GM21360 (cell line): ENCODE measurements around the gene PITPNM3.
"Not testable (repeated sequence)": the region's sequence is repeated elsewhere in the genome, so short reads cannot be mapped to it uniquely, and the experiment has no call there.

Experiments used
- ATAC-seq: cut with Tn5 transposase; IDR thresholded peaks from one replicate; pipeline ENCODE4 v1.9.1; 2021; ENCODE audit warnings: mild to moderate bottlenecking, moderate library complexity; ENCODE audit not compliant: unreplicated experiment

PITPNM3 gene

DNA sequence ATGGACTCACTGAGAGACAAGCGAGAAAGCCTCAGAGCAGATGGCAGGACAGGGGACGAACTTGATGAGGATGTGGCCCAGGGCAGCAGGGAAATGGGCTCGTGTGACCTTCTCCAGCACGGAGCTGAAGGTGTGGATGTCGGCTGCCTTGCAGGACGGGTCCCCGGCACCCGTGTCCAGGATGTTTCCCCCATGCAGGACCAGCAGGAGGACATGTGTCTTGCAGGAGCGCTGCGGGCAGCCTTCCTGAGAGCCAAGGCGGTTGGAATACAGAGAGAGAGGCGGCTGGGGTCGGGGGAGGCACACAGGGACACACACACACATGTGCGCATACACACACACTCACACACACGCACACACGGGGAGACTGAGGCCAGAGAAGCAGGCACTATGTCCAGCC lies 72.8 kb downstream of the PITPNM3 start:
- ATAC-seq = no peak

GRCh38 chr17:6482796-6483195 lies 73.6 kb downstream of the PITPNM3 start:
- ATAC-seq = not testable (repeated sequence)

DNA sequence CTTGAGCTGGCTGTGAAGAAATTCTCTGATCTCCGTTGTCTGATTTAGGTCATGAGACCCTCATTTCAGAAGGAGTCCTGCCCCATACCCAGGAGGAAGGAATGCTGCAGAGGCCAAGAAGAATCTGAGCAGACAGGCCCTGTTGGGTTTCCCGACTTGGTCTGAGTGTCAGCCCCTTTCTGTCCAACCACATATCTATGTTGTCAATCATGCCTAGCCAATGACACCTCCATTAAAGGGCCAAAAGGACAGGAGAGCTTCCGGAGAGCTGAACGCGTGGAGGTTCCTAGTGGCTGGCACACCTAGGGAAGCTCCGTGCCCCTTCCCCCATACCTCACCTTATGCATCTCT lies 74.3 kb downstream of the PITPNM3 start:
- no peak for ATAC-seq

DNA sequence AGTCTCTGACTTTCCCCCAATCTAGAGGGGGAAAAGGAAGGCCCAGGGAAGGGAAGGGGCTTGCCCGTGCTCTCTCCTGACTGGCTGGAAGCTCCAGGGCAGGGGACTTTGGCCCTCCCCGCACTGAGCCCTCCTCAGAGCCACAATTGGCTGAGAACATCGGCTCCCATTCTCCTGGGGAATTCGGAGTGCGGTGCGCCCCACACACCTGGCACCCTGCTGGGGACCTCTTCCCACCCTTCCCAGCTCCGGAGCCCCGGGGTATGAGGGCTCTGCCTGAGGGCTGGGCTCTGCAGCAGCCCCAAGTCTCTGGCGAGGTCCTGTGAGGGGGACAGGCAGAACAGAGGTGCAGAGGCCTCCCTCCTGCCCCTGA lies 76.1 kb downstream of the PITPNM3 start:
- ATAC-seq = no peak

- no peak for ATAC-seq
Observed at GRCh38 chr17:6479622-6480302, 76.6 kb downstream of the PITPNM3 start.

GRCh38 chr17:6478486-6478885 lies 77.9 kb downstream of the PITPNM3 start:
- no peak for ATAC-seq

DNA sequence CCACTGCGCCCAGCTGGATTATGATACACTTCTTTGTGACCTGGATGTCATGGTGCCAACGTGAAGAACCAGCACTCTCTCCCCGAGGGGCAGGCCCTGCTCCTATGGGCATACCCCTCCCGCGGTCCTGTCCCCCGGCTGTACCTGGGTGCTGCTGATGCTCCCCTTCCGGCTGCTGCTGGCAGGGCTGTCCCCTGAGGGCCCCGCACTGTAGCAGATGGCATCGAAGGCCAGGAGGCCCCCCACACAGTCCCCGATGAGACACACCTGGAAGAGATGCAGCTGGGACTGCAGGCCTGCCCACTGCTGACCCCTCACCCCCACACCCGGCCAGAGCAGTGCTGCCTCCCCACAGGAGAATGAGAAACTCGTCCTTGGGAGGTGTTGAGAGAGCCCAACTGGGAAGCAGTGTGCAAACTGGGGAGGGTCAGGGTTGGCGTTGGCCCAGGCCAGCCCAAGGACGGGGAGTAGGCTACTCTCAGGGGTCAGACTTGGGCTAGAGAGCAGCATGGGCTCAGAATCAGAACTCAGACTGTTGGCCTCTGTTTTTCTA lies 78.4 kb downstream of the PITPNM3 start:
- ATAC-seq = no peak

- ATAC-seq = no peak
Observed at GRCh38 chr17:6476810-6477179, 79.6 kb downstream of the PITPNM3 start.

DNA sequence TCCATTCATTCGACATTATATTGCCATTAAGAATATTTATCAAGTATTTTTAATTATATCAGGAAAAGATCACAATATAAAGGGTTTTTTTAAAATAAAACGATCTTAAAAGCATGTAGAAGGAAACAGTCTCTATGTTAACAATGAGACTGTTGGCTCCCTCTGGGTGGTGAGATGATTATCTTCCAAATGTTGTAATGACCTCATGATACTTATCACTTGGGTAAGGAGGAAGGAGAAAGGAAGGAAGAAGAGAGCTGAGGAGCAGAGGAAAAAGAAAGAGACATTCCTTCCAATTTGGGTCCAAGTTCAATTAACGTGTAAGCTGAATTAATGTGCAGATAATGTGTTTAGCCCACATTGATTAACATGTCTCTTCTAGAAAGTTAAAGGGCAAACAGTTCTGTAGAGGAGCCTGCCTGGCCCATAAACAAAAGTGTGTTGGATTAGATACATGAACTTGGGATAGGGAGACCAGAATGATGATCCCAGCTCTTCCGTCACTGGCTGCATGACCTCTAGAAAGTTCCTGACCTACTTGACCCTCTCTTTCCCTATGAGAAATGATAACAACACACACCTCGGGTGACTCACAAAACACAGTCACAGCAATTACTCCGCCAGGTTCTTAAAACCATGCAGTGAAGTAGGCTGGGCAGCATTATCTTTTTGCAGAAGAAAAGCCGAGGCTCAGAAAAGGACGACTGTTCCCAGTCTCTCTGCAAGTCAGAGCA lies 80.1 kb downstream of the PITPNM3 start:
- no peak for ATAC-seq

- ATAC-seq = no peak
Observed at GRCh38 chr17:6475411-6475810, 80.9 kb downstream of the PITPNM3 start.

- ATAC-seq = no peak
Observed at GRCh38 chr17:6474906-6475305, 81.4 kb downstream of the PITPNM3 start.

- ATAC-seq = no peak
Observed at GRCh38 chr17:6474376-6474775, 82.0 kb downstream of the PITPNM3 start.

GRCh38 chr17:6473128-6473767 lies 83.1 kb downstream of the PITPNM3 start:
- ATAC-seq = no peak

GRCh38 chr17:6472517-6472916 lies 83.8 kb downstream of the PITPNM3 start:
- ATAC-seq = no peak

GRCh38 chr17:6471531-6472465 lies 84.6 kb downstream of the PITPNM3 start:
- ATAC-seq = no peak

DNA sequence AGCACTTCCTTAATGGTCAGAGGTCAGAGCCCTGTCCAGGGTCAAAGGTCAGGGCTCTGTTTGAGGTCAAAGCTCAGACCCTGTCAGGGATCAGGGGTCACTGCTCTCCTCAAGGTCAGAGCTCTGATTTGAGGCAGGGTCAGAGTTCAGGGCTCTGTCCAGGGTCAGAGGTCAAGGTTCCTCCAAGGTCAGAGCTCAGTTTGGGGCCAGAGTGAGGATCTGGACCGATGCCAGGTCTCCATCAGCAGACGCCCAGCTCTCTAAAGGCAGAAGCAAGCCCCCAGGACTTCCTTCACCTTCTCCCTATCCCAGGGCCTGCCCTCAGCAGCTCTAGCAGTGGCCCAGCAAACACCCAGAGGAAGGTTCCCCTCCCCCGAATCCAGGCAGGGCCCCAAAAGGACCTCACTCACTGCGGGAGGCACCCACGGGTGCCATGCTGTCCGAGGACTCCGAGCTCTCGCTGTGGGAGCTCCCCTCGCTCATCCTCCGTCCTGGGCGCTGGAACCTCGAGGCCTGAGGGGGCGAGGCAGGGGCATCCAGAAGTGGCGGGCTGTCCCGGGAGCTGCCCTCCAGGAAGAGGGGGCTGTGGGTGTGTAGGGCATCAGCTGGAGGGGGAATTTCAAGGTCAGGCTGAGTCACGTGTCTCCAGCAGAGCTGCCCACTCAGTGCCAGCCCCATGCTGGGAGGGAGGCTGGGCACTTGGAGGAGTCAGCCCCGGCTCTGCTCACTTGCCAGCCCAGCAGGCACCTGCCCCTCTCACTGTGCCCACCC lies 85.4 kb downstream of the PITPNM3 start:
- ATAC-seq = no peak

- ATAC-seq = no peak
Observed at GRCh38 chr17:6470146-6470718, 86.1 kb downstream of the PITPNM3 start.

GRCh38 chr17:6468051-6468790 lies 88.1 kb downstream of the PITPNM3 start:
- ATAC-seq = no peak

GRCh38 chr17:6467567-6467966 lies 88.8 kb downstream of the PITPNM3 start:
- no peak for ATAC-seq
